ENCODE data around the gene TIMP3. TPM values are rescaled to one million over a fixed set of nuclear protein-coding genes. Genes with fewer than 3 reads are reported as not detected.

Gene TIMP3
- total RNA-seq, 4 donors from 2014 or later = 68.1 to 381 (median 202) TPM

DNA sequence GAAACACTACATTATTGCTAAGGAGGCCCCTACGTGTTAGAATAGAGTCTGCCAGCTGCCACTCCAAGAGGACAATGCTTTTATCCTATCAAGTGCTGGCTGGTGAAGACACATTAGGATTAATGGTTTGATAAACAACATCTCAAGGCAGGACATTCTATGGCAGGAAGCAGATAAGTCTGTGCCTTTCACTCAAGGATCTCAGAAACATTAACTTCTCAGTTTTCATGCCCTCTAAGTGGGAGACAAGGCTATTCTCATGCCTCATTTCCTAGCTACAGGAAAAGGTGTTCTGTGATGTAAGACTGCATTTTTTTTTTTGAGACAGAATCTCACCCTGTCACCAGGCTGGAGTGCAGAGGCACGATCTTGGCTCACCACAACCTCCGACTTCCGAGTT, 23.5 kb upstream of the TIMP3 start:
- DNase-seq (ENCODE audit: low spot score in 2 of 2) = no peak
- TF ChIP-seq POLR2A (IDR thresholded peaks at IDR 0.05) (no peak), CTCF (IDR thresholded peaks at IDR 0.05) (no peak)
- intact Hi-C loops (cut with DNase I; ENCODE audit: low total_unique reads) = no loop called here
- WGBS, 2 donors = 76 to 78% methylated on average over 4 of the region's 4 CpGs
- no peak overlapping the region for H3K4me3 ChIP-seq (ENCODE audit: low read depth, poor library complexity, severe bottlenecking)

- TF ChIP-seq CTCF (IDR thresholded peaks at IDR 0.05) (no peak), POLR2A (IDR thresholded peaks at IDR 0.05) (no peak)
- DNase-seq (ENCODE audit: low spot score in 2 of 2) = no peak
- intact Hi-C loops (cut with DNase I; ENCODE audit: low total_unique reads) = loop anchor here (5.0 kb wide), 1 partner anchor 266 kb away; no protein-coding TSS in a partner anchor
- no peak overlapping the region for H3K4me3 ChIP-seq (ENCODE audit: low read depth, poor library complexity, severe bottlenecking)
- 90 to 96% methylated on average over 2 of the region's 2 CpGs for WGBS, 2 donors
Measured at GRCh38 chr22:32780726-32781310, 20.7 kb upstream of the TIMP3 start.

- TF ChIP-seq CTCF (IDR thresholded peaks at IDR 0.05) (no peak), POLR2A (IDR thresholded peaks at IDR 0.05) (no peak)
- WGBS, 2 donors = 73 to 74% methylated on average over 1 of the region's 1 CpG
- DNase-seq (ENCODE audit: low spot score in 2 of 2) = no peak
- intact Hi-C loops (cut with DNase I; ENCODE audit: low total_unique reads) = loop anchor here (5.0 kb wide), 1 partner anchor 266 kb away; no protein-coding TSS in a partner anchor
- no peak overlapping the region for H3K4me3 ChIP-seq (ENCODE audit: low read depth, poor library complexity, severe bottlenecking)
Measured at GRCh38 chr22:32781695-32782094, 19.8 kb upstream of the TIMP3 start.

GRCh38 chr22:32785321-32786026, 16.0 kb upstream of the TIMP3 start:
- WGBS, 2 donors = 80 to 89% methylated on average over 5 of the region's 5 CpGs
- TF ChIP-seq CTCF (IDR thresholded peaks at IDR 0.05) (no peak), POLR2A (IDR thresholded peaks at IDR 0.05) (no peak)
- DNase-seq (ENCODE audit: low spot score in 2 of 2) = no peak
- H3K4me3 ChIP-seq (ENCODE audit: low read depth, poor library complexity, severe bottlenecking) = no peak overlapping the region
- intact Hi-C loops (cut with DNase I; ENCODE audit: low total_unique reads) = no loop called here

GRCh38 chr22:32786027-32786418, 15.5 kb upstream of the TIMP3 start:
- no peak for TF ChIP-seq CTCF (IDR thresholded peaks at IDR 0.05)
- TF ChIP-seq POLR2A (IDR thresholded peaks at IDR 0.05) = no peak
- intact Hi-C loops (cut with DNase I; ENCODE audit: low total_unique reads) = no loop called here
- 84 to 87% methylated on average over 2 of the region's 2 CpGs for WGBS, 2 donors

More at GRCh38 chr22:32786027-32786418, 15.5 kb upstream of the TIMP3 start:
- DNase-seq (ENCODE audit: low spot score in 2 of 2) = no peak
- no peak overlapping the region for H3K4me3 ChIP-seq (ENCODE audit: low read depth, poor library complexity, severe bottlenecking)

All from lower leg skin (tissue), 4 donors.